Measurements from ENCODE around the gene HEG1. TPM values are rescaled to one million over a fixed set of nuclear protein-coding genes. Genes with fewer than 3 reads are reported as not detected.
A peak's percentile ranks its signal among the peaks of the same experiment; 100 is the strongest.

The HEG1 gene
- total and polyA plus RNA-seq, 2 of the 8 experiments (the other 6 are each of a cell fraction or from before 2014, with no cell fraction given): 5.3 to 9.7 TPM

GRCh38 chr3:125054062-125054448 is 1.7 kb downstream of the HEG1 start:
- peak overlapping the region in 1 of 4 experiments; percentile 77; a peak in 2 of 8 replicates for H3K4me3 ChIP-seq (ENCODE audit: extremely low read depth in 1 of 4, insufficient read depth in 2 of 4, low read depth in 3 of 4, low read length in 4 of 4)
- no peak for FAIRE-seq

More at GRCh38 chr3:125054062-125054448, 1.7 kb downstream of the HEG1 start:
- Histone ChIP-seq H3K4me2 (ENCODE audit: insufficient read depth in 1 of 2, low read depth in 2 of 2, low read length in 2 of 2) (peak overlapping the region; percentile 65 to 86; a peak in 2 of 4 replicates), H2BK120ac (replicated peaks; ENCODE audit: low read depth, low read length) (no peak overlapping the region), H2AFZ (ENCODE audit: low read length) (no peak overlapping the region), H4K5ac (ENCODE audit: insufficient read length, low read depth, low read length) (no peak overlapping the region), H3K23ac (ENCODE audit: insufficient read length) (no peak overlapping the region), H2AK5ac (ENCODE audit: low read depth, low read length) (no peak overlapping the region), H3K79me1 (ENCODE audit: low read depth, low read length) (no peaks in the 10 kb centered on the region), H3K23me2 (ENCODE audit: low read depth, low read length) (peaks cover 9% of the 10 kb centered on the region; the same call in 1 of the 2 replicates), H2BK5ac (ENCODE audit: low read depth, low read length) (no peak overlapping the region), H3K9me3 (ENCODE audit: insufficient read depth in 2 of 2, low read depth in 1 of 2, low read length in 1 of 2) (no peaks in the 10 kb centered on the region), H4K20me1 (replicated peaks in 1 of 2; ENCODE audit: control insufficient read depth in 1 of 2, insufficient read depth in 2 of 2, low read length in 2 of 2) (no peaks in the 10 kb centered on the region), H4K91ac (replicated peaks; ENCODE audit: insufficient read length, low read length) (no peak overlapping the region), H3K4me1 (replicated peaks in 1 of 4; ENCODE audit: control insufficient read depth in 3 of 4, insufficient read depth in 4 of 4, low read length in 3 of 4) (peaks cover 17 to 37% (median 30%) of the 10 kb centered on the region in 4 experiments), H4K8ac (ENCODE audit: extremely low read depth, insufficient read depth, low read length) (no peak overlapping the region), H2BK12ac (ENCODE audit: low read depth, low read length) (no peak overlapping the region), H3K79me2 (ENCODE audit: control insufficient read depth in 1 of 2, insufficient read depth in 2 of 2, low read length in 2 of 2) (no peaks in the 10 kb centered on the region), H2BK20ac (ENCODE audit: low read length) (no peak overlapping the region), H3K18ac (ENCODE audit: extremely low read depth, low read length) (no peak overlapping the region), H3K56ac (replicated peaks; ENCODE audit: insufficient read length, low read depth, low read length) (no peak overlapping the region), H3K36me3 (ENCODE audit: control insufficient read depth in 2 of 4, insufficient read depth in 4 of 4, low read length in 3 of 4) (no peaks in the 10 kb centered on the region), H3K14ac (ENCODE audit: insufficient read length) (no peak overlapping the region), H3K9ac (replicated peaks in 1 of 4; ENCODE audit: extremely low read depth in 1 of 4, low read depth in 3 of 4, low read length in 3 of 4) (no peak overlapping the region), H3K27ac (ENCODE audit: low read depth, low read length) (no peak overlapping the region), H2BK15ac (ENCODE audit: low read length) (no peak overlapping the region), H3K4ac (replicated peaks; ENCODE audit: insufficient read length, low read depth, low read length) (no peak overlapping the region), H3K27me3 (replicated peaks in 1 of 4; ENCODE audit: control insufficient read depth in 3 of 4, extremely low read depth in 1 of 4, insufficient read depth in 3 of 4, low read length in 3 of 4) (peaks cover 7 to 30% (median 19%) of the 10 kb centered on the region in 4 experiments)
- DNase-seq (ENCODE audit: low read depth in 1 of 2, low spot score in 2 of 2): no peak
- WGBS, 2 experiments (ENCODE audit: extremely low coverage in 1 of 2, insufficient coverage in 1 of 2, insufficient read length in 1 of 2, insufficient replicate concordance in 2 of 2, low coverage in 1 of 2, low lambda C conversion rate in 2 of 2, missing lambda C conversion rate in 1 of 2): 80% methylated on average over 7 of the region's 7 CpGs; no CpG with 5 or more reads in 1 of the 2 experiments
- CTCF ChIA-PET (ENCODE audit: partially characterized antibody): interaction anchor here (0.6 to 1.9 kb wide), 5 partner anchors 42 to 396 kb away, joined by 3 to 5 read pairs (median 3); no protein-coding TSS in a partner anchor
- TF ChIP-seq MAX (IDR thresholded peaks at IDR 0.05): no peak
- TF ChIP-seq RAD21 (IDR thresholded peaks at IDR 0.05 in 1 of 2, conservative IDR thresholded peaks at IDR 0.05 in 1 of 2; ENCODE audit: low read depth in 2 of 2, low read length in 2 of 2): no peak
- no peak for TF ChIP-seq RXRA (IDR thresholded peaks at IDR 0.05; ENCODE audit: insufficient read depth, low read depth, low read length)
- no peak for TF ChIP-seq POU5F1 (IDR thresholded peaks at IDR 0.05; ENCODE audit: low read depth, low read length)
- TF ChIP-seq SRF (IDR thresholded peaks at IDR 0.05; ENCODE audit: low read depth, low read length): no peak
- TF ChIP-seq EZH2 (IDR thresholded peaks at IDR 0.05; ENCODE audit: low read depth, low read length, severe bottlenecking): no peak
- no peak for TF ChIP-seq RNF2 (IDR thresholded peaks at IDR 0.05; ENCODE audit: borderline replicate concordance, low read depth, low read length, missing control alignments, poor library complexity, severe bottlenecking)
- TF ChIP-seq JUND (IDR thresholded peaks at IDR 0.05; ENCODE audit: low read length): no peak
- TF ChIP-seq MAFK (IDR thresholded peaks at IDR 0.05; ENCODE audit: low read depth, low read length): no peak
- TF ChIP-seq RFX5 (IDR thresholded peaks at IDR 0.05; ENCODE audit: borderline replicate concordance, low read depth, low read length): no peak
- no peak for TF ChIP-seq SP4 (IDR thresholded peaks at IDR 0.05; ENCODE audit: low read length)
- TF ChIP-seq HDAC6 (IDR thresholded peaks at IDR 0.05; ENCODE audit: low read depth, low read length): no peak
- POLR2A ChIA-PET (ENCODE audit: partially characterized antibody): interaction anchor here (1.1 kb wide), 1 partner anchor 9 kb away, joined by 3 read pairs; no protein-coding TSS in a partner anchor

Measured in H1 (cell line).